Stimulated activated CD8-positive, alpha-beta memory T cell treated with anti-CD3 and anti-CD28 coated beads, Interleukin-2, amount 100 ng/mL, for 1 hour (primary cell): ENCODE results near the gene MT1G.
"Not testable (repeated sequence)": the region's sequence is repeated elsewhere in the genome, so short reads cannot be mapped to it uniquely, and the experiment has no call there.

Experiments
- DNase-seq, 2 donors: peaks; one replicate each; pipeline ENCODE4 v3.0.0-alpha.2; 2020; ENCODE audit warnings: low read depth in 2 of 2

MT1G gene

DNA sequence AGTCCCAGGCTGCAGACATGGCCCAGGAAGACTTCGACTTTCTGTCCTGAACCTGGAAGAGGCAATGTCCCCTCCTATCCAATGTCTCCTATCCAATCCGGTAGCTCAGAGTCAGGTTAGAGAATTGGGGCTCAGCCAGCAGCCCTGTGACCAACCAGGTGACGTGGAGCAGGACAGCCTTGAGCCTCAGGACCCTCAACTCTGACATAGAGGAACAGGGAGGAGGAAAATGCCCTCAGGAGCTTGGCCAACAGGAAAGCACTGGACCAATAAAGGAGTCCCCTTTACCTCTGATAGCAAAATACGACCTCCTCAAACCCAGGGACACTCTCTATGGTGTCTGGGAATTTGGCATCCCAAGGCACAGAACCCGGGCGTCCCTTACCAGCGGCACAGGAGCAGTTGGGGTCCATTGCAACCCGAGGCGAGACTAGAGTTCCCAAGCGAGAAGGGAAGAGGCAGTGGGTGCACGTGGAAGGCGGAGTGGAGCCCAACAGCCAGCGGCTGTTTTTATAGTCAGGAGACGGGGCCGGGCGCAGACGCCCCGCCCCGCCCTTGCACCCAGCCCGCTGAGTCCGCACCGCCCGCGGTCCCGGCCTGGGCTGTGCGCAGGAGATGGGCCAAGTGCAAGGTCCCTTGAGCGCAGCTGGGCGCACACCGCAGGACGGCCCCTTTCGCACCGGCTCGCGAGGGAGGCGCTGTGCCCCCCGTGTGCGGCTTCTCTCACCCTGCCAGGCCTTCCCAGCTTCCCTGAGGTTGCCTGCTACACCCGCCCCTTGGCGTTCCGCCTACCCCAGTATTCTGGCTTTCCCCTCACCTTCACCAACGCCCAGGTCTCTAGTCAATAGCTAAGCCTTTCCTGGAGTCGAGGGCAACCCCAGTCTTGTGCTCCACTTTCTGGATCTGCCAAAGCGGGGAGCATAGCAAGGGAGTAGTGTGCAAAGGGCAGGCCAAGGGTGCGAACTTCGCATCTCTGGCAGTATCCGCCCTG, at the start of gene MT1G:
Gene MT1G (minus strand): TSS at position 485 of the 991 bp plus-strand sequence. CDS start 72 bp downstream, at position 413.
- DNase-seq, result no peak

DNA sequence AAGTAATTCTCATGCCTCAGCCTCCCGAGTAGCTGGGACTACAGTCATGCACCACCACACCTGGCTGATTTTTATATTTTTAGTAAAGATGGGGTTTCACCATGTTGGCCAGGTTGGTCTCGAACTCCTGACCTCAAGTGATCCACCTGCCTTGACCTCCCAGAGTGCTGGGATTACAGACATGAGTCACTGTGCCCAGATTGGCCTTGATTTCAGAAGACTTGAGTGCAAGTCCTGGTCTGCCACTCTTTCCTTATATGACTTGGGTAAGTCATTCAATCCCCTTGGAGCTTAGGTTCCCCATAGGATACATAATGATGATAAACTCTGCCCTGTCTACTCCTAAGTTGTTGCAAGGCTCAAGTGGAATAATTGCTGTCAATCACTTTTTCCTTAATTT, 49.7 kb upstream of the MT1G start:
- not testable (repeated sequence) for DNase-seq

DNA sequence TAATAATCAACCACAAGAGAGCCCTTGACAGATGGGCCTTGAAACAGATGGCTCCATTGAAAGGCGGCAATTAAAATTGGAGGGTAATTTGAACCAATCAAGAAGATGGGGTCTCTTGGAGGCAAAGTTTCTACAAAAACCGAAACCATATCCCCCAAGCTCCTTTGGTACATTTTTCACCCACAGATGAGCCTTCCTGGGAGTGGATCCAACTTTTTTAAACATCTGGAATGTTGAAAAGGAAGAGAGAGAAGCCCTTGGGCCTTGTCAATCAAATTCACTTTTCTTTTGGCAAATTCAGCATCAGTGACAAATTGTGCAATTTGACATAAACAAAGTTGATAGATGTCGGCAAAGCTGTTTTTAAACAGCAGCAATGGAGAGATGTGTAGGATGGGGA, 48.9 kb upstream of the MT1G start:
- no peak for DNase-seq

DNA sequence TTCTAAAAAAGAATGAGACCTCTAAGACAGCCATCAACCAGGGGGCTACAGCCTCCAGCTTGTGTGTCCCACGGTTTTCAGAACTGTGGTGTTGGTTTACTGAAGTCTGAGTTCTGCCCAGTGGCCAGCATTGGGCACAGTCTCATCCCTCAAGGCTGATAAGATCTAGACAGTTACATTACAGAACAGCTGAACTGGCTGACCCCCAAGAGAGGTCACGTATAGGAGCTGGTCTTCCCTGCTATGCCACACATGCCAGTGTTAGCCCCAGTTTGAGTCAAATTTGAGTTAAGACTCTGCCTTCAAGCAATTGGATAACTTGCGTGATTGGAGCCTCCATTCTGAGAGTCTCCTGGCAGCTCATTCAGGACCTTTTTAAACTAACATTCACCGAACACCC, 47.3 kb upstream of the MT1G start:
- DNase-seq, result no peak

DNA sequence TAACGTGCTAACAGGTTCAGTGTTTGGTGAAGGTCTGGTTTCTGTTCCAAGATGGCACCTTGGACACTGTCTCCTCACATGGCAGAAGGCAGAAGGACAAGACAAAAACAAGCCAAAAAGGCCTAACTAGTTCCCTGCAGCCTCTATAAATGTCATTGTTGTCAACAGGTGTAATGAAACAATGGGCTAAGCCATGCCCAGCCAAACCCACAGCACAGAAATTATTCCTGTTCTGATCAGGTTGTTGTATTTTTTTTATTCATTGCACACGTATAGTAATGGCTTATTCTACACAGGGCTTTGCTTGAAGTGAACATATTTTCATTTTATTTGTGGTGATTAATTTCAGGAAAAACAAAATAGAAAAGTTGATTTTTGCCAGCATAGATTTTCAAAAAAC, 45.9 kb upstream of the MT1G start:
- no peak for DNase-seq

DNA sequence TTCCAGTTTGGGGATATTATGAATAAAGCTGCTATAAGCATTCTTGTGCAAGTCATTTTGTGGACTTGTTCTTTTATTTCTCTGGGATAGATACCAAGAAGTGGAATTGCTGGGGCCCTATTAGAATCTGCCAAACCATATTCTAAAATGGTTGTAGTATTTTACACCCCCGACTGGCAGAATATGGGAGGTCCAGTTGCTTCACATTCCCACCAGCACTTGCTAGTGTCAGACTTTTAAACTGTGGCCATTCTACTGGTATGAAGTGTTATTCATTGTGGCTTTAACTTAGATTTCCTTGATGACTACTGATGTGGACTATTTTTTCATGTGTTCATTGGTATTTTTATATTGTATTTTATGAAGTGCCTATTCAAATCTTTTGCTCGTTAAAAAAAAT, 44.0 kb upstream of the MT1G start:
- no peak for DNase-seq

DNA sequence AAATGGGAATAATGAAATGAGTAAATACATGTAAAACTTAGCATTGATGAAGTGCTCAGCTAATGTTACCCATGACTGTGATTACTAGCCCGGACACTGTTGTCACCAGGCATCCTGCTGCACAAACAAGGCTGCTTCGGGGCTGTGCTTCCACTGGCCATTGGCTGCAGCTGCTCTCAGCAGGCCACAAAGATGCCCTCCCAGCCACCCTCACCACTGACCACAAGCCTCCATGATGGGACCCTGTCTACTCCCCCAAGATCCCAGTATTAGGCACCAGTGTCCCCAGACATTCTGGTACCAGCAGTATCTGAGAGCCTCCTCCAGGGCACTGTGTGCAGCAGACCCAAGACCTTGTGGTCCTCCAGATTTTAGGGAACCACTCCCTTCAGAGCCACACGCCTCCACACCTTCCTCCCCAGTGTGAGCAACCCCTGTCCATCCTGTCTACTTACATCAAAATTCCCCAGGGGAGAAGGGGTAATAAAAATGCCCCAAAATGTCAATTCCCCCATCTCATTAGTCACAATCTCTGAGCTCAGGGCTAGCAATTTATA, 42.4 kb upstream of the MT1G start:
- no peak for DNase-seq

DNA sequence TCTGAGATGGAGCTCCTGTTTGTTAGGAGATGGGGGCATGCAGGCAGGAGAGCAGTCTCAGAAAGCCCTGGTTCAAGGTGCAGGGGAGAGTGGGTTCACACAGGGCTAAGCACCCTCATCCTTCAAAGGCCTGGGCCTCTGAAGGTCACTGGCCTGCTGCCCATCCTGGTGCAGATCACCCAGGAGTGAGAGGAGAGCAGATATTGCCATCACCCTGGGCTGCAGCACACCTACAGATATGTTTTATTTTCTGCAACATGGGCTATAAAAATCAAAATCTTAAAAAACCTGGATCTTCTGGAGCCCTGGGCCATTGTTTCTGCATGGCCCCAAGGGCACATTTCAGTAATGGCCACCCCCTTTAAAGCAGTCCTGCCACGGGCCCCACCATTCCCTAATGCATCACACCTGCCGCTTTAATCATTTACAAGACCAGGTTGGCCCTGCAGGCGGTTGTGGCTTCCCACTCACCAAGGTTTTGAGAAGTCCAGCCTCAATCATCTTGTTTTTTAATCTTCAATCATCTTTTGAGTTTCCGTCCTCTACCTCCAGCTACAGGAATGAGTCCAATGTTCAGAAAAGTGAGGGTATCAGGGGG, 41.7 kb upstream of the MT1G start:
- DNase-seq, result no peak

DNA sequence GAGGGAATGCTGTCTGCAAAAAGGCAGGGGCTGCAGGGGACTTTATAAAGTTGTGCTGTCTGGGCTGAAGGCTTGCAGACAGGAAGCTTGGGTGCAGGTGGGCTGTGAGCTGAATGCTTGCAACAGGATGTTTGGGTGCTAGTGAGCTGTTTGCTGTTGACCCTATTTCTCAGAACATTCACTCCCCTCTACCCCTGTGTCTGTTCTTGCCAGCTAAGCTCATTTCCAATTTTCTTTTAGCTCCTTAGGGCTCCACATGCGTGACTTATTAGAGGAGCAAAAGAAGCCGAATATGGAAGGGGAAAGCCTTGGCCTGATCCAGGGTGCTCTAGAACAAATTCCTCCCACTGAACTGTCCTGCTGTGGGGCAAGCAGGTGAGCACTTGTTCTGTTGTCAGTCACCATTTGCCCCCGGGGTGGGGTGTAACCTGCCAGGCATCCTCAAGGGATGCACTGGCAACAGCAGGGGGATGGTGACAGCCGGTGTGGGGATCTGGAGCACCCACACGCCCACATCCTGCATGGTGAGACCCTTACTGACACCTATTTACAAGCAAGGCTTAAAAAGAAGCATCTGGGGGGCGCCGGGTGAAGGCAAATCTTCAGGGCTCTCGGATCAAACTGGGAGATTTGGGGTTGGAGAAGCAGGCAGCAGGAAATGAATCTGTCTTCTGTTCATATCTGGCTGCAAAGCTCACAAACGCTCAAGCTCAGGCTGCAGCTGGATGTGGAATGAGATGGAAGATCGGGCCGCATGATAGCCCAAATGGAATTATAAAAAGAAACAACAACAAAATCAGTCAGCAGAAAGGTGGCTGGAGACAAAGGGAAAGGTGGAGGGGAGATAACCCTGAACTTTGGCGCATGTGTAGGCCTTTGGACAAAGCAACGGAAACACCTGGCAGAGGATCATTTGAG, 40.9 kb upstream of the MT1G start:
- peak in 1 of 2 donors; percentile 9 for DNase-seq

DNA sequence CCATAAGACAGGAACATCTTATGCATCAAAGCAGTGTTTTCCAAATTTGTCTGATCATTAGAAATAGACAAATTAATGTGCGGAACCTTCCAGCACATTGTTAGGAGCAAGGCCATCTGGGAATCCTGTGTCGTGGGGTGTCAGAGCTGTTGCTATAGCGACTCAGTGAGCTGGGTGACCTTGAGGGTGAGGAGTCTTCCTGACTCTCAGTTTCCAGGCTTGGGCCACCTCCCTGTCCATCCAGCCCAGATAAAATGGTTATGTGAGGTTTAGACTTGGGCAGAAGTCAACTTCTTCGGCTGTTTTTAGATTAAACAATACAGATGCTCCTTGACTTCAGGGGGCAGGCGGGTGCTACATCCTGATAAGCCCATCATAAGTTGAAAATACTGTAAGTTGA, 35.0 kb upstream of the MT1G start:
- DNase-seq, result no peak

DNA sequence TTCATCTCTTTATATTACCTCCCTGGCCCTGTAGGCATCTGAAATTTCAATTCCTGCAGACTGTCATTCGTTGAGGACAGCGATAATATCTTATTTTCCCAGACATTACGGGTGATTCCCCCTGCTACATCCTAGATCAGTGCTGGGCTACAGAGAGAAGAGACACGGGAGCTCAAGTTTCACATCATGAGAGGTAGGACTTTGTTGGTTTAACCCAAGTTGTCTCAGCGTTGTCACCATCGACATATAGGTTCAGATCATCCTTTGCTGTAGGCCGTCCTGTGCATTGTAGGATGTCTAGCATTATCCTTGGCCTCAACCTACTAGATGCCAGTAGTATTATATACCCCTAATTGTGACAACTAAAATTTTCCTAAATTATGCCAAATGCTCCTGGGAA, 33.7 kb upstream of the MT1G start:
- no peak for DNase-seq

DNA sequence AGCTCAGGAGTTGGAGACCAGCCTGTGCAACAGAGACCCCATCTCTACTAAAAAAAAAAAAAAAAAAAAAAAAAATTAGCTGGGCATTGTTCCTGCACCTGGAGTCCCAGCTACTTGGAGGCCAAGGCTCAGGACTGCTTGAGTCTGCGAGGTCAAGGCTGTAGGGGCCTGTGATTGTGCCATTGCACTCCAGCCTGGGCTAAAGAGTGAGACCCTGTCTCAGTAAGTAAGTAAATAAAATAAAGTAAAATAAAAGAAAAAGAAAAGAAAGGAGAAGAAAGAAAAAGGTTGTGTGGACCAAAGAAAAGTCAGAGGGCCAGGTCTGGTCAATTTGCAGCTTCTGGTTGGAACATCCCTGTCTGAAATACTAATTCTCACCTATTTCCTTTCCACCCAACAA, 32.8 kb upstream of the MT1G start:
- DNase-seq, result no peak

DNA sequence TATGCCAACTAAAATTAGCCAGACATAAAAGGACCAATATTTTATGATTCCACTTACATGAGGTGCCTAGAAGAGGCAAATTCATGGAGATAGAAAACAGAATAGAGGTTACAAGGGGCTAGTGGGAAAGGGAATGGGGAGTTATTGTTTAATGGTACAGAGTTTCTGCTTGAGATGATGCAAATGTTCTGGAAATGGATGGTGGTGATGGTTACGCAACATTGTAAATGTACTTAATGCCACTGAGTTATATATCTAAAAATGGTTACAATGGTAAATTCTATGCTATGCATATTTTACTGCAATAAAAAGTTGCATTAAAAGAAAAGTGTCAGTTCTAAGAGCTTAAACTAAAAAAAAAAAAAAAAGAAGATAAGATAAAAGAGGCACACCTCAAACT, 32.3 kb upstream of the MT1G start:
- DNase-seq, result no peak

DNA sequence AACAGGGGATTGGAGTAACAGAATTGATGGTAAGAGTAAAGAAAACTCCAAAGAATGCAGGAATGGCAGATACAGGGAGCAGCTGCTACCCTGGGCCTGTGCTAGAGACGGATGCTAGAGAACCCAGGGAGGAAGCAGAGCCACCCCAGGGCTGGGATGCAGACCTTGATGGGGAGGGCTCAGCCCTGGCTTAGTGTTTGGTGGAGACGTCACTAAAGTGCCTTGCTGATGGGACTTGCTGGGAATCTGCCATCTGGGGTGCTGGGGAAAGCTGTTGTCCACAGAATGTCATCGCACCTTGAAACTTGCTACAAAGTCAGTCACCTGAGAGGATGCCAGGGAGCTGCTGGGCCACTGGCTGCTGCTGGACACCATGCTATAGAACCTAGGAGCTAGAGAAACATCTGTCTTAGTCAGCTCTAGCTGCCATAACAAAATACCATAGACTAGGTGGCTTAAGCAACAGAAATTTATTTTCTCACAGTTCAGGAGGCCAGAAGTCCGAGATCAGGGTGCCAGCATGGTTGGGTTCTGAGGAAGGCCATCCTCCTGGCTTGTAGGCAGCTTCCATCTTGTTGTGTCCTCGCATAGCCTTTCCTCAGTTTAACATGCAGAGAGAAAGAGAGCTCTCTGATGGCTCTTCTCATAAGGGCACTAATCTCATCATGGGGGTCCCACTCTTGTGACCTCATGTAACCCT, 29.7 kb upstream of the MT1G start:
- DNase-seq, result no peak

DNA sequence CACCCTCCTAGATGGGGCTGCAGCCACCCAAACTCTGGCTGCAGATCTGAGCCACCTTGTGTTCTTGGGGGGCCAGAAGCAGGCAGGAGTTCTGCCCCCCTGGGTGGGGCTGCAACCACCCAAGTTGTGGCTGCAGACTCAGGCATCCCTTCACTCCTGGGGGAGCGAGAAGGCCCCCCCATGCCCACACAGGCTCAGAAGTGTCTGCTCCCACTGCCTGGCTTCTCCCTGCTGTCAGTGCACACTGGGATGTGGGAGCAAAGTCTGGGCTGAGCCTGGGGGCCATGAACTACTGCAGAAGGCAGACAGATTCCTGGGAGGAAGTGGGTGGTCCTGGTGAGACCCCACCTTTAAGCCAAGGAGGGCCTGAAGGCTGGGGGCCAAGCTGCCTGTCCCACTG, 27.4 kb upstream of the MT1G start:
- DNase-seq, result no peak

DNA sequence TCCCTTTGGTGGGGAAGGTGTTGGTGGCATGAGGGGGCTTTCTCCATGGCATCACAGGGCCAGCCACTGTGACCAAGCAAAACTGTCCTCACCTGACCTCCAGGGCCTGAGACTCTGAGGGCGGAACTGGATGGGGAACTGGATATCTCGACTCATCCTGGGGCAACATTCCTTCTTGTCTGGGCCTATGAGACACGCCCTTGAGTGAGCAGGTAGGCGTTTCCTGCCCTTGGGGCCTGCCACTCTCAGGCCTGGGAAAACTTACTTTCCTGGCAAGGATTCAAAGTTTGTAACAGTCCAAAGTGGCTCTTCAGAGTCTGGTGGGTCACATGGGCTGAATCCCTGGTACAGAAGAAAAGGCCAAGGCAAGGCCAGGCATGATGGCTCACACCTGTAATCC, 24.0 kb upstream of the MT1G start:
- DNase-seq, result no peak

DNA sequence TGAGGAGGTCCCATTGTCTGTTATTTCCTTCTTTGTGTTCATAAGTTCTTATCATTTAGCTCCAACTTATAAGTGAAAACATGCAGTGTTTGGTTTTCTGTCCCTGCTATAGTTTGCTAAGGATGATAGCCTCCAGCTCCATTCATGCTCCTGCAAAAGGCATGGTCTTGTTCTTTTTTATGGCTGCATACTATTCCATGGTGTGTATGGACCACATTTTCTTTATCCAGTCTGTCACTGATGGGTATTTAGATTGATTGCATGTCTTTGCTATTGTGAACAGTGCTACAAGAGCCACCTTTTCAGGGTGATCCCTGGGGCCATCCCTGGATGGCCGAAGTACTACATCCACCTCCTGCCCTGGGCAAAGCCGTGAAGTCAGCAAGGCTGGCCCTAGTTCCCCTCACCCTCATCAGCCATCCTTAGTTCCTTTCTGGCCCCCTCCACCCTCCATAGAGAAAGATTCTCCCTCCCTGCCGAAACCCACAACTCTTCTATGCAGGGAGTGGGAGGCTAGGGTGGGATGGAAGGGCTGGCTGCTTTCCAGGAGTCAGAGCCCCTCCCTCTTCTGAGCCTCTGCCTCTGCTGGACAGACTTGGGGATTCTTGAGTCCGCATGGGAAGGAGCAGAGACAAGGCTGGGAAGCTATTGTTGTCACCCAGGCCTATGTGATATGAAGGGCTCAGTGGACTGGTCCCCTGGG, 22.7 kb upstream of the MT1G start:
- DNase-seq, result no peak

DNA sequence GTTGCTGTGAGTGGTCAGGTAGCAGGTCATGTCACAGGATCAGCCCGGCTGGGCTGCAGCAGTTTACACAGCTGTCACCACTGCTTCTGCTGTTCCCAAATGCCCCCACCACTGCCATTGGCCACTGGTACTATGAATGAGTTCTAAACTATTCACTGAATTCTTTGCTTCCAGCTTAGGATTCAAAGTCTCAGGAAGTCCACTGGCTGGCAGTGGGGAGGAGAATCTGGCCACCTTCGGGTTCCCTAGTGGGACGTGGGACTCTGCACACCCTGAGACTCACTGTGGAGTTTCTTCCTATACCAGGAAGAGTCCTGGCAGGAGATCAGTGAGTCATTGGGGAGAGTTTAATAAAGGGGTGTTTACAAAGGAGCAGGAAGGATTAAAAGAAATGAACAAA, 21.3 kb upstream of the MT1G start:
- no peak for DNase-seq

DNA sequence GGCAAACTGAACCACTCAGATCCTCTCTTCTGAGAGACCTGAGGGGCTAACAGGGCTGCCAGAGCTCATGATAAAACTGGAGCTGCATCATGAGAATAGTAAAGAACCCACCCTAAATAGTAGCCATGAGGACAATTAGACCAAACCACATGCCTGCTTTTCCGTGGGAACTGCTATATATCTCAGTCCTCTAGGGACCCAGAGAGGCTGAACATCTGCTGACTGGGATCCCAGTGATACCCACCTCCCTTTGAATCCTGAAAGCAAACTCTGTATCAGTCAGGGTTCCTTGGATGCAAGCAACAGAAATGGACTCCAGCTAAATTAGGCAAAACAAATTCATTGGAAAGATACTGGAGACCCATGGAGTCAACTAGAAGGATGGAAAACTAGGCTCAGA, 20.9 kb upstream of the MT1G start:
- DNase-seq, result no peak

DNA sequence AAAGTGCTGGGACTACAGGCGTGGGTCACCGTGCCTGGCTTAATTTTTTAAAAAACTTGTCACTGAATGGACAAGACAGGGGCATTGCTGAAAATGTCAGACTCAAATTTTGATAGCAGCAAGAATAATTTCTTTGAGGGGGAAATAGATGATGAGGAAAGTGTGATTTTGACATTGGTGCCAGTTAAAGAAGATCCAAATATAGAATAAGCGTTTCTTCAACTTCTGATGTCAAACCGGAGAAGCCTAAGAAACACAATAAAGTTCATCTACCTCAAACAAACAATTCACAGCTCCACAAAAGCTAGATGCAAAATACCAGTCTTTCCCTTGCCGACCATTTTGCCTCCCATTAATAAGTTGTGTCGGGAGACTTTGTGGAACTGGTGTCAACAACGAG, 18.9 kb upstream of the MT1G start:
- DNase-seq, result no peak
